HFF-Myc (cell line): Measurements from ENCODE around the gene ZFP62.

Experiments used
- DNase-seq: peaks from one replicate; pipeline ENCODE4 v3.0.0-alpha.2; 2011; ENCODE audit warnings: low read depth; ENCODE audit errors: extremely low read depth
- H3K4me3 ChIP-seq: replicated peaks from 2 replicates; pipeline ENCODE4 v1.5.1; 2011; ENCODE audit warnings: low read depth, mild to moderate bottlenecking, control low read depth, low read length
- TF ChIP-seq, protein P1 (sequence below): IDR thresholded peaks from 2 replicates; pipeline ENCODE4 v1.5.1; 2012; ENCODE audit warnings: mild to moderate bottlenecking, low read depth, low read length, control low read depth; ENCODE audit errors: missing control alignments

The ZFP62 gene

GRCh38 chr5:180860887-180861822, at the start of gene ZFP62:
TSS of gene ZFP62 (minus strand) at chr5:180861276. CDS start at chr5:180861219, 57 bp downstream.
- DNase-seq = peak; percentile 50
- TF ChIP-seq, protein P1, sequence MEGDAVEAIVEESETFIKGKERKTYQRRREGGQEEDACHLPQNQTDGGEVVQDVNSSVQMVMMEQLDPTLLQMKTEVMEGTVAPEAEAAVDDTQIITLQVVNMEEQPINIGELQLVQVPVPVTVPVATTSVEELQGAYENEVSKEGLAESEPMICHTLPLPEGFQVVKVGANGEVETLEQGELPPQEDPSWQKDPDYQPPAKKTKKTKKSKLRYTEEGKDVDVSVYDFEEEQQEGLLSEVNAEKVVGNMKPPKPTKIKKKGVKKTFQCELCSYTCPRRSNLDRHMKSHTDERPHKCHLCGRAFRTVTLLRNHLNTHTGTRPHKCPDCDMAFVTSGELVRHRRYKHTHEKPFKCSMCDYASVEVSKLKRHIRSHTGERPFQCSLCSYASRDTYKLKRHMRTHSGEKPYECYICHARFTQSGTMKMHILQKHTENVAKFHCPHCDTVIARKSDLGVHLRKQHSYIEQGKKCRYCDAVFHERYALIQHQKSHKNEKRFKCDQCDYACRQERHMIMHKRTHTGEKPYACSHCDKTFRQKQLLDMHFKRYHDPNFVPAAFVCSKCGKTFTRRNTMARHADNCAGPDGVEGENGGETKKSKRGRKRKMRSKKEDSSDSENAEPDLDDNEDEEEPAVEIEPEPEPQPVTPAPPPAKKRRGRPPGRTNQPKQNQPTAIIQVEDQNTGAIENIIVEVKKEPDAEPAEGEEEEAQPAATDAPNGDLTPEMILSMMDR = no peak
- peak within 1 kb of the TSS; percentile 88 for H3K4me3 ChIP-seq

DNA sequence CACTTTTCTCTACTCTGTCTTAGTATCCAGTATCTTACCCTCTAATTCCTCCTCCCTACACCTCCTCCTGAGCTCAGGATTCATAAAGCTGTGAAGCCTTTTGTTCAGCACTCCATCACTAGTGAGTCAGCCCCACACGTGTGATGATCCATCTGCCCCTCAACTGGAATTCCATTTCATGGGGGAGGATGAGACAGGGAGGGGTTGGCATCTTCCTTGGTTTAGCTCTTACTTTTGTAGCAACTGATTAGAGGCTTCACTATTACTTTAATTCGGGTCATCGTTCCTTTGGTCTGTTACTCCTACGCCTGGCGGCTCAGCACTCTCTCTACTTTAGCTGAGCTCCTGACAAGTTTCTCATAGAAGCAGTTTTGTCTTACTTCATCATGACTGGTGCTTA, 49.7 kb upstream of the ZFP62 start:
- TF ChIP-seq, protein P1 = no peak
- DNase-seq = no peak
- no peak overlapping the region for H3K4me3 ChIP-seq

GRCh38 chr5:180910182-180910581, 49.1 kb upstream of the ZFP62 start:
- DNase-seq = no peak
- H3K4me3 ChIP-seq = no peak overlapping the region
- TF ChIP-seq, protein P1 = no peak

GRCh38 chr5:180909782-180910181, 48.7 kb upstream of the ZFP62 start:
- TF ChIP-seq, protein P1 = no peak
- no peak overlapping the region for H3K4me3 ChIP-seq
- no peak for DNase-seq

GRCh38 chr5:180908998-180909731, 48.1 kb upstream of the ZFP62 start:
- DNase-seq = no peak
- TF ChIP-seq, protein P1 = no peak
- H3K4me3 ChIP-seq = no peak overlapping the region

GRCh38 chr5:180908400-180908799, 47.3 kb upstream of the ZFP62 start:
- DNase-seq = no peak
- no peak overlapping the region for H3K4me3 ChIP-seq
- TF ChIP-seq, protein P1 = no peak
